GM10847 (cell line): ENCODE data around the gene ATP1A1.

Source experiments
- POLR2A ChIP-seq: IDR thresholded peaks from 2 replicates; pipeline ENCODE4 v1.6.1; 2011; ENCODE audit not compliant: insufficient read length; ENCODE audit errors: extremely low read depth

Gene ATP1A1

GRCh38 chr1:116375887-116376728 is 3.1 kb downstream of the ATP1A1 start:
- no peak for TF ChIP-seq POLR2A

- no peak for TF ChIP-seq POLR2A
Measured at GRCh38 chr1:116376729-116377086, 3.7 kb downstream of the ATP1A1 start.

GRCh38 chr1:116377541-116378529 is 4.8 kb downstream of the ATP1A1 start:
- no peak for TF ChIP-seq POLR2A

GRCh38 chr1:116379057-116379630 is 6.1 kb downstream of the ATP1A1 start:
- no peak for TF ChIP-seq POLR2A

GRCh38 chr1:116379674-116380498 is 6.8 kb downstream of the ATP1A1 start:
- TF ChIP-seq POLR2A = no peak

GRCh38 chr1:116380499-116381242 is 7.6 kb downstream of the ATP1A1 start:
- TF ChIP-seq POLR2A = no peak

DNA sequence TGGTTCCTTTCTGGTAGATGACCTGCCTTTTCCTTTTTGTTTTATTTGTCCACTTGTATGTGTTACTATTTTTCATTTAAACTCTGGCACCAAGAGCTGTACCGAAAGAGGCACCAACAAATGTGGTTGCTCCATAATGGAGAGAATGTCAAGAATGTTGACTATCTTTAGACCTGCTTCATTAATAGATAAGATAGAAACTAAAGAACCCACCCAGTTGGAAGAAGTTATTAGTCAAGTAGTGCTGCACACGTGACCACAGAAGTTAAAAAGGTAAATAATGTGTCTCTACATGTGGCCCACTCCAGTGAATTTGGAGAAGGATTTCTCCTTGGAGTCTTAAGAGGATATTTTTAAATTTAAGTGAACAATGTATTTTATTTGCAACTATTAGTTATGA is 9.3 kb downstream of the ATP1A1 start:
- no peak for TF ChIP-seq POLR2A

- no peak for TF ChIP-seq POLR2A
Measured at GRCh38 chr1:116382857-116383483, 9.9 kb downstream of the ATP1A1 start.

GRCh38 chr1:116386042-116386441 is 13.0 kb downstream of the ATP1A1 start:
- TF ChIP-seq POLR2A = no peak

GRCh38 chr1:116387551-116387950 is 14.5 kb downstream of the ATP1A1 start:
- TF ChIP-seq POLR2A = no peak

- no peak for TF ChIP-seq POLR2A
Measured at GRCh38 chr1:116388122-116388521, 15.1 kb downstream of the ATP1A1 start.

DNA sequence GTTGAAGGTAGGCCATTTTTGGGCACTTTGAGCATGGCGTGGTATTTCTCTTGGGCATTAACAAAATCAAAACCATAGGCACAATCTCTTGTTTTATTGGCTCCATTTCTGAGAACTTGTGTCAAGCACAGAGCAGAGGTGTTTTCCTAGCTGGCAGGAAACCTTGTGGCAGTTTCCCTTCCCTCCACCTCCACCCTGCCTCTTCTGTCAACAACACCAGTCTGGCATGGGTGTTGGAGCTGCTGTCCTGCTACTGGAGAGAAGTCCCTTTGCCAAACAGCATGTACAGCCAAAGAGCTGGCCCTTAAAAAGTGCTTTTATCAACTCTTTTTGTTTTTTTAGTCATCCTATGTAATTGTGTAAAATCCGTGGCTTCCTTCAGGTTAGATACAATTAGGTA is 16.0 kb downstream of the ATP1A1 start:
- TF ChIP-seq POLR2A = no peak

GRCh38 chr1:116389686-116390085 is 16.6 kb downstream of the ATP1A1 start:
- TF ChIP-seq POLR2A = no peak

- TF ChIP-seq POLR2A = no peak
Measured at GRCh38 chr1:116390195-116390594, 17.2 kb downstream of the ATP1A1 start.
